Measurements from ENCODE around the gene ANXA6.
A peak's percentile ranks its signal among the peaks of the same experiment; 100 is the strongest.
"Not testable (repeated sequence)": the region's sequence is repeated elsewhere in the genome, so short reads cannot be mapped to it uniquely, and the experiment has no call there.

Gene ANXA6

DNA sequence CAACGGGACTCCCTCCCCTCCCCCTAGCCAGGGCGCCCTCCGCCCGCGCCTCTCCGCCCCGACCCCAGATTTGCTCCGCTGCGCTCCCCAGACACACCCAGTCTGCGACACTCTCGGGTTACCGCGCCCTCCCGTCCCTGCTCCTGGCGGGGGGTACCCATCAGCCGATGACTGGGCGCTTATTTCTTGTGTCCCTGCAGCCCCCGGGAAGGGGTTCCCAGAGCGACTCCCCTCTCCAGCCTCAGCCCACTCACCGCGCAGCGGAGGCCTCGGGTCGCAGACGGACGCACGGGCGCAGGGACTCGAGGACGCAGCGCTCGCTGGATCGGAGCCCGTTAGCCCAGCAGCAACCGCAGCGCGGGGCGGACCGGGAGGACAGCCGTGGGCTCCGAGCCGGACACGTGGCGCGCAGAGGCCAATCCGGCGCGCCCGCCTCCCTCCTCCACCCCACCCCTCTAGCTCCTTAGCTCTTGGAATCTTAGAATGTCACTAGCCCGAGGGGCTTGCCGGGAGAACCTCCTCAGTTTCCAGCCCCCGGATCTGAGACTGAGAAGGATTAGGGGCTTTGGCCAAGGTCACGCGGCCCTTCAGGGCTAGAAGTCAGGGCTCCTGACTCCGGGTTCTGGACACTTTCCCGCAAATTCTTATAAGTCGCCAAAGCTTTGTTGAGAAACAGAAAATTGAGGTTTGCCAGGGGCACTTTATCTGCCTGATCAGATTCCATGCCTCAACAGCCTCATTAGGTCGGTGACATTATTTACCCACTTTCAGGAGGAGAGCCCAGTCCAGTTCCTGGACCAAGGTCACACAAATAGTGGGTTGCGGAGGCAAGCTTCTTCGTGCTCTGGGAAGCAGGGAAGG lies at the start of gene ANXA6:
Gene ANXA6, minus strand, starts transcription at position 354 of the 861 bp plus-strand sequence. CDS start 9,878 bp downstream, outside the sequence.
- FAIRE-seq, result peak; percentile 89
- DNase-seq (ENCODE audit: extremely low spot score, insufficient read length, low read depth), result no peak

DNA sequence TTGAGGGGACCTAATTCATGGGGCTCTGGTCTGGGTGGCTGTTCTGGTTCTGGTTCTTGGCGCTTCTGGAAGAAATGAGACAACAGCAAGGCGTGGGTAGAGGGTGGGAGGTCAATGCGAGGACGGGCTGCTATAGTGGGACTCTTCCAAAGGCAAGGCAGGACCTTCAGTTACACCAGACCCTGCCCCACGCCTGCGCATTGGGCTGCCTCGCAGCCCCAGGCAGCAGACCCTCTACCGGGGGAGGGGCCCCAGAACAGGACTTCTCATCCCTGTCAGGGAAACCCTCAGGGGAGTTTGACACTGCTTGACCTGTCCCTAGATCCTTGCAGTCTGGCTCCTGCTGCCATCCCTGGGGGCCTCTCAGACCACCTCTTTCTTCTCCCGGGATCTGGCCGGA lies 47.8 kb upstream of the ANXA6 start:
- DNase-seq (ENCODE audit: extremely low spot score, insufficient read length, low read depth) (no peak), FAIRE-seq (no peak)

DNA sequence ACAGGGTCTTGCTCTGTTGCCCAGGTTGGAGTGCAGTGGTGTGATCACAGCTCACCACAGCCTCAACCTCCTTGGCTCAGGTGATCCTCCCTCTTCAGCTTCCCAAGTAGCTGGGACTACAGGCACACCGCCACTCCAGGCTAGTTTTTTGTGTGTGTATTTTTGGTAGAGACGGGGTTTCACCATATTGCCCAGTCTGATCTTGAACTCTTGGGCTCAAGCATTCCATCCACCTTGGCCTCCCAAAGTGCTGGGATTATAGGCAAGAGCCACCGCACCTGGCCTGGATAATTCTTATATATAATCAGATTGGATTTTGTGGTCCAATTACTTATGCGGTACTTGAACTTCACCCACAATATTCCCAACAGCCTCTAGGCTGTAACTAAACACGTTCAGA lies 46.5 kb upstream of the ANXA6 start:
- DNase-seq (ENCODE audit: extremely low spot score, insufficient read length, low read depth), result no peak
- FAIRE-seq, result no peak

DNA sequence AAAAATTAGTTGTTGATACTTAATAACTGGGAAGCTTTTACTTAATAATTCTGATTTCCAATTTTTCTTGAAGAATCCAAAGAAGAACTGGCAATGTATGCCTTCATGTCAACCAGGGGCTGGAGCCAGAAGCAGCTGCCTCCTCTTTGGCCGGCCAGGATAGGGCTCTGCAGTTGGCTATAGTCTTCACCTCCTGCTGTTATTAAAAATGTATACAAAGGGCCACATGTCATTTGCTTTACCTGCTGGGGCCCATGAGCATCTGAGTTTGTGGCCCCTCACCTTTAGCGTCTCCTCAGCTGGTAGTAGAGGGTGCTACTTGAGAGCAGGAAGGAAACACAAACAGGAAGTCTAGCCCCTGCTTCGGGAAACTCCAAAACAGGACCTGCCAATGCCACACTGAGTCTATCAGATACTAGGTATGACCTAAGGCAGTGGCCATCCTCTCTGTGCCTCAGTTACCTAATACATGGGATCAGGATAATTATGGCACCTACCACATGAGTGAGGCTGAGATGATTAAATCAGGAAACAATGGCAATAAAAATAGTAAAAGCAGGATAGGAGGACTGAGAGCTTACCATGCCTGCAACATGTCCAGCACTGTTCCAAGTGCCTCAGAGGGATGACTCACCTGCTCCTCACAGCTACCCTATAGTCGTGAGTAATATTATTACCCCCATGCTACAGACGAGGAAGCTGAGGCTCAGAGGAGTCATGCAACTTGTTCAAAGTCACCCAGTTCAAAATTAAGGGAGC lies 45.0 kb upstream of the ANXA6 start:
- DNase-seq (ENCODE audit: extremely low spot score, insufficient read length, low read depth) (no peak), FAIRE-seq (peak; percentile 26)

DNA sequence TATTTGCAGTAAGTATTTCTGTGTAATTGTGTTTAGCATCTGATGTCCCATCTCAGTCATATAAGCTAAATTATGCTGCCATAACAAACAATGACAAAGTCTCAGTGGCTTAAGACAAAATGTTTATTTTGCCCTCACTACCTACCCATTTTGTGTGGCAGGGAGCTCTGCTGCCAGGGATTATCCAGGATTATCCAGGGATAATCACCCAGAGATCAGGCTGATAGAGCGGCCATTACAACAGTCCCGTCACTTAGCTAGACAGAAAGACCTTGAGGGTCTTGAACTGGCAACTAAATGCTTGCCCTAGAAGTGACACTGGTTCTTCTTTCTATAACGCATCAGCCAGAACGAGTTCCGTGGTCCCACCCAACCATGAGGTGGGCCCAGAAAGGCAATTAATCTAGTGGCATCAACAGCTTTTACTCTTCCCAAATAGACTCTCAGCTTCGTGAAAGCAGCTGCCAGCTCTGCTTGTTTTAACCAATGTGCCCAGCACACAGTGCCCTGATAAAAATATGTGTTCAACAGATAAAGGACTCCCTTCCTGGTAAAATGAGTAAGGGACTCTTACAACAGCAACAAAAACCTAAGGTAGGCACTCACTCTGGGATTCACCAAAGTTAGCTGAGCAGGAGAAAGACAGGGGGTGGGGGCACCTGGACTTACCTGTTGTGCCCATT lies 43.5 kb upstream of the ANXA6 start:
- no peak for DNase-seq (ENCODE audit: extremely low spot score, insufficient read length, low read depth)
- no peak for FAIRE-seq

DNA sequence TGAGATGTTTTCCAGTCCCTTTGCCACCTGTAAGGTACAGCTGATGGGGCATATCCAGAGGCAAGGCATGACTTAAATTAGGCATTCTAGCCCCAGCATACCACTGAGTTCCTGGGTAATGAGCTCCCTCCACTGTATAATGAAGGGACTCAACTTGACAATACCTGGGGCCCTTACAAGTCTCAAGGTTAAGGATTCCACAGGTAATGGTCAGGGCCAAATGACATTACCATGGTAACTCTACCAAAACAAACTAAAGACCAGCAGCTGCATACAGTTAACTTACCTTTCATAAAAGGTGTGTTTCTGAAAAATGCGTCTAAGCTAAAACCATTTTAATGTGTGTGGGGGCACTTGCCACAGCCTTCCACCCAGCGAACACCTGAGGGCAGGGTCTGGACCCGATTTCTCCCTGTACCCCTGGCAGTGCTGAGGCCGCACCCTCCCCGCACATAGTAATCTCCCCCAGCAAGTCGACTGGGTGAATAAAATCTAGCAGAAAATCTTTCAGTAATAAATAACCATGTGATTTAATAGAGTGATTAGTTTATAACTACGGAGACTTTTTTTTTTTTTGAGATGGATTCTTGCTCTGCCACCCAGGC lies 42.1 kb upstream of the ANXA6 start:
- FAIRE-seq (no peak), DNase-seq (ENCODE audit: extremely low spot score, insufficient read length, low read depth) (no peak)

DNA sequence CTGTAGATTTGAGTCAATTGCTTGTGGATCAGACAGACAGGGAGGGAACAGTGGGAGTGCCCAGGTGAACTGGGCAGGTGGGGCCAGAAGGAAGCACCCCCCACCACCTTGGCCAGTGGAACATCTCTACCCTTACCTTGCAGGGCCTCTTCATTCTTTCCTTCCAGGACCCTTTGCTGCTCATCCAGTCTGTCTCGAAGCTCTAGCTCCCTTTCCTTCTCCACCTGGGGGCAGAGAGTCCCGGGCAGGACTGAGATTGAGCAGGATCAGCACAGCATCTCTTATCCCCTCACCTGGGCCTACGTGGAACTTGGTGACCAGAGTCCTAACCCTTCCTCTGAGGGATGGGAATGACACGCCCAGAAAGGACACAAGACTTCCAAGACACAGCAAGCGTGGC lies 41.3 kb upstream of the ANXA6 start:
- DNase-seq (ENCODE audit: extremely low spot score, insufficient read length, low read depth) (no peak), FAIRE-seq (no peak)

DNA sequence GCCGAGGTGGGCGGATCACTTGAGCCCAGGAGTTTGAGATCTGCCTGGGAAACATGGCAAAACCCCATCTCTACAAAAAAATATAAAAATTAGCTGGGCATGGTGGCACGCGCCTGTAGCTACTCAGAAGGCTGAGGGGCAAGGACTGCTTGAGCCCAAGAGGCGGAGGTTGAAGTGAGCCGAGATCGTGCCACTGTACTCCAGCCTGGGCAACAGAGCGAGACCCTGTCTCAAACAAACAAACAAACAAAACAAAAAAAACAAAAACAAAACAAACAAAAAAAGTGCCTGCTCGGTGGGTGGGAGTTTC lies 39.7 kb upstream of the ANXA6 start:
- FAIRE-seq; DNase-seq (ENCODE audit: extremely low spot score, insufficient read length, low read depth): not testable (repeated sequence)

DNA sequence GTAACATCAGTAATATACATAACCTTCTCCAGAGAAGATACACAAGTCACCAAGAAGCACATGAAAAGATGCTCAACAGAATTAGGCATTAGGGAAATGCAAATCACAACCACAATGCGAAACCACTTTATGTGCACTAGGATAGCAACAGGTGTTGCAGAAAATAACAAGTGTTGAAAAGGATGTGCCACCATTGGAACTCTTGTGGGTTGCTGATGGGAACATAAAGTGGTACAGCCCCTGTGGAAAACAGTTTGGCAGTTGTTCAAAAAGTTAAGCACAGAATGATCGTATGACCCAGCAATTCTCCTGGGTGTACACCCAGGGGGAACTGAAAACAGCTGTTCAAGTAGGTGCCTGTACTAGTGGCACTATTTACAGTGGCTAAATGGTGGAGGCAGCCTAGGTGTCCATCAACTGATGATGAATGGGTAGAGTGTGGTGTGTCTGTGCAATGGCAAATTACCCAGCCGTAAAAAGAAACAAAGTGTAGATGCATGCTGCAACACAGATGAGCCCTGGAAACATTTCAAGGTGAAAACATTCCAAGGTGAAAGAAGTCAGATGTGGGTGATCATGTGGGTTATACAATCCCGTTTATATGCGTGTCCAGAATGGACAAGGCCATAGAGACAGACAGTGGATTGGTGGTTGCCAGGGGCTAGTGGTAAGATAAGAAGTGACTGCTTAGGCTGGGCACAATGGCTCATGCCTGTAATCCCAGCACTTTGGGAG lies 39.1 kb upstream of the ANXA6 start:
- DNase-seq (ENCODE audit: extremely low spot score, insufficient read length, low read depth) (no peak), FAIRE-seq (peak; percentile 96)

DNA sequence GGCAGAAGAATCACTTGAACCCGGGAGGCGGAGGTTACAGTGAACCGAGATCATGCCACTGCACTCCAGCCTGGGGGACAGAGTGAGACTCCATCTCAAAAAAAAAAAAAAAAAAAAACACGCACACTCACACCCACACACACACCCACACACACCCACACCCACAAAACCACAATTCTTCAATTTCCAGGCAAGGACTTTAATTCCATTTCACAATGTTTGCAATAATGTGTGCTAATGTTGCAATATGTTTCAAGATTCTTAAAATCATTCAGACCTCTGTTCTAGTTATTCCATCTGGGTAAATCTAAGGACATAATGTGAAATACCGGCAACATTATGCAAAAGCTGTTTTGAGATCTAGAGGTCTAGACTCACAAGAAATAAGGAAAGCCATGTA lies 38.0 kb upstream of the ANXA6 start:
- FAIRE-seq, result no peak
- no peak for DNase-seq (ENCODE audit: extremely low spot score, insufficient read length, low read depth)

DNA sequence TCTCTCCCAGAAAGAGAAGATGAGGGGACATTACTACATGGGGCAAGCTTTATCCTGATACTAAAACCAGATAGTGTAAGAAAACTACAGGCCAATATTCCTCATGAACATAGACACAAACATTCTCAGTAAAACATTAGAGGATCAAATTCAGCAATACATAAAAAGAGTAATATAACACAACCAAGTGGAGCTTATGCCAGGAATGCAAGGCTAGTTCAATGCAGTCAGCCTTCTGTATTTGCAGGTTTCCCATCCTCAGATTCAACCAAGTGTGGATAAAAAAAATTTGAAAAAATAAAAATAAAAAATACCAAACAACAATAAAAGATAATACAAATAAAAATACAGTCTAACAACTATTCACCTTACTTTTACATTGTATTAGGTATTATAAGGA lies 35.0 kb upstream of the ANXA6 start:
- FAIRE-seq, result peak; percentile 59
- no peak for DNase-seq (ENCODE audit: extremely low spot score, insufficient read length, low read depth)

DNA sequence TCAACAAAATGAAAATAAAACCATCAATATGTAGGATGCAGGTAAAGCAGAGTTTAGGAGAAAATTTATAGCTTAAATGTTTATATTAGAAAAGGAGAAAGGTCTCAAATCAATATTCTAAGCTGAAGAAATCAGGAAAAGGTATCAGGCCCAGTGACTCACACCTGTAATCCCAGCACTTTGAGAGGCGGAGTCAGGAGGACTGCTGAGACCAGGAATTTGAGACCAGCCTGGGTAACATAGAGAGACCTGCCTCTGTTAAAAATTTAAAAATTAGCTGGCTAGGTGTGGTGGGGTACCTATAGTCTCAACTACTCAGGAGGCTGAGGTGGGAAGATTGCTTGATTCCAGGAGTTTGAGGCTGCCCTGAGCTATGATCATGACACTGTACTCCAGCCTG lies 34.1 kb upstream of the ANXA6 start:
- DNase-seq (ENCODE audit: extremely low spot score, insufficient read length, low read depth), result no peak
- FAIRE-seq, result no peak

DNA sequence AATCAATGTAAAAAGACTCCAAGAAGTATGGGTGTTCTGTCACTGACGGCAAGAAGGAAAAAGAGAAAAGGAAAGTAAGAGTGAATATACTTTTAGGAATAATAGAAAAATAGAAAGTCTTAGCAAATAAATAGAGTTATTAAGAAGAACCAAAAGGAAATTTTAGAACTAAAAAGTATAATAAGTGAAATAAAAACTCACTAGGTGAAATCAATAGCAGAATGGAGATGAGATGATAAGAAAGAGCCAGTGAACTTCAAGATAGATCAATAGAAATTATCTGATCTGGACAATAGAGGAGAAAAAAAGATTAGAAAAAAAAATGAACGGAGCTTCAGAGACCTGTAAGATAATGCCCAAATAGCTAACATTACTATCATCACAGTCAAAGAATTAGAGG lies 31.6 kb upstream of the ANXA6 start:
- no peak for DNase-seq (ENCODE audit: extremely low spot score, insufficient read length, low read depth)
- no peak for FAIRE-seq

DNA sequence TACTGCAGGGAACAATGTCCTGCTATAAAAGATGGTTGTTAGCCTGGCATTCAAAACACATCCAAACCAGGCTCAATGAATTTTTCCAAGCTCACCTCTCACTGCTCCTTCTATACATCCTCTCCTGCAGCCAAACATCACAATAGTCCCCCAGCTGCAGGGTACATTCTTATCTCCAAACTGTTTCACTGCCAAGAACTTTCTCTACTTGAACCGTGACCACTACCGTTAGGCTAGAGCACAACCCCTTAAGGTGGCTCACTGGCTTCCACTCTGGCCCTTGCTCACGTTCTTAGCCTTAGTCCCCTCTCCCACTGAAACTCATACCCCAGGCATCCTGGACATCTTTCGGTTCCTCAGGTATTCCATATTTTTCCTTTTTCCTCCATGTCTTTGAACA lies 29.0 kb upstream of the ANXA6 start:
- DNase-seq (ENCODE audit: extremely low spot score, insufficient read length, low read depth) (no peak), FAIRE-seq (no peak)

DNA sequence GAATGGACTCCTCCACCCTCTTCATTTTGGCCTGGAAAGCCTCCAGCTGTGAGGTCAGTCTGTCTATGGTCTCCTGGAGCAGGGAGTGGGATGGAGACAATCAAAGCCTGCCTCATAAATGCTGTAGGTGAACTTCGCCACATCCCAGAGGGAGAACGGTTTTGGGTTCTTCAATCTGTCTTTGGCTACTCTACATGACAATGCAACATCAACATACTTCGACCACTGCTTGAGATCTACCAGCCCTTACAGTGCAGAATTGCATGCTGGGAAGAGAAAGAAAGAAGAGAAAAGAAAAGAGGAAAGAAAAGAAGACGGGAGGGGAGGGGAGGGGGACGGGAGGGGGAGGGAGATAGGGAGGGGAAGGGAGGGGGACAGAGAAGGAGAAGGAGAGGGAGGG lies 28.5 kb upstream of the ANXA6 start:
- FAIRE-seq (no peak), DNase-seq (ENCODE audit: extremely low spot score, insufficient read length, low read depth) (no peak)

DNA sequence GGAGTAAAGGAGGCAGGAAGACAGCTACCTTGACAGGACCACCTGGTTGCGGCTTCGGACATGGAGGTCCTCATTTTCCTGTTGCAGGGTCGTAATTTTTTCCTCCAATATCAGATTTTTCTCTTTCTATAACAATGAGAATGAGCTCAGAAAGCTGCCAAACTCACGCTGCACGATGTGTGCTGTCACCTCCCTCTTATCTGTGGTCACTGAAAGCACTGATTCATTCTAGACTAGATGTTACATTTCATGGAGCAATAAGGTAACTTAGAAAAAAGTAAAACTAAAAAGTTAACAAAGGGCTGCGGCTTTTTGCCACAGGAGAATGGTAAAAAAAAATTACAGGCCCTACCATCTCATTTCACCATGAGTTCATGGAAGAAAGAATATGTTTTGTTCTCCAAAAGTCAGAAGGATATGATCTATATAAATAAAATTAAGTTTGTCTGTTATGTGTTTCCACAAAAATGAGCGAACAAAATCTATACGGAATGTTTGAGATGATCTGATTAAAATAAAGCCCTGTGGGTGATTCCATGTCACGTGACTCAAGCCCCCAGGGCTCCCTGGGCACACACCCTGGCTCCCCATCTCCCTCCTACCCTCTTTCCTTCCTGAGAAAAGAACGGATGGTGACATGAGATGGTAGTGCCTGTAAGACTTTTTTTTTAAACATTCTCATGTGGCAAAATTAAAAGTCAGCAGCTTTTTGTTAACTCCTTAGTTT lies 26.9 kb upstream of the ANXA6 start:
- DNase-seq (ENCODE audit: extremely low spot score, insufficient read length, low read depth) (no peak), FAIRE-seq (no peak)

DNA sequence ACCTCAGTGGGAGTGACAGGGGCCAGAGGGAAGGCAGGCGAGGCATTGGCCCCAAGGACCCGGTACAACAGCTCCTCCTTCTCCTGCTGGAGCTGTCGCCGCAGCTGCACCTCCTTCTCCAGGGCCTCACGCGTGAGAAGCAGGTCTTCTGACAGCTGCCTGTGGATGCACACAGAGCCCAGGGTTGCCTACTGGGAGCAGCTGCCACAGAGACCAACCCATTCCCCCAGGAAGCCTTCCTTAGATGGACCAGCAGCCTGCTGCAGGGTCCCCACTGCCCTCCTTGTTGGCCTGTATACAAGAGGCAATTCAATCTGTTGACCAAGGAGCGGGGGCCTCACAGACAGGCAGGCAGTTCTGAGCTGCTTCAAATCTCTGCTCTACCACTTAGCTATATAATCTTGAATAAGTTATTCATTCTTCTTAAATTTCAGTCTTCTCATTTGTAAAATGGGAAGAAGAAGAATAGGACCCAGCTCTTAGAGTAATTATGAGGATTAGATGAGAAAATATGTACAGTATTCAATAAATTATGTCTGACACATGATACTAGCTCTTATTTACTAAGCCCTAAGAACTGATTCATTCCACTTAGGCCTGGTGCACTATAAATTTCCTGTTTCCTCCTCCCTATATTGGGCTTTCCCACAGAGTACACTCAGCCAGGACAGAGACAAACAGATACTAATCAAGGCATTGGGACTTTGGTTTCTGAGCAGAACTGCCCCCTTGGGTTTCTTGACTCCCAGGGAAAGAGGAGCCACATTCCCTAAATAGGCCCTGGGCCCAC lies 26.1 kb upstream of the ANXA6 start:
- no peak for DNase-seq (ENCODE audit: extremely low spot score, insufficient read length, low read depth)

DNA sequence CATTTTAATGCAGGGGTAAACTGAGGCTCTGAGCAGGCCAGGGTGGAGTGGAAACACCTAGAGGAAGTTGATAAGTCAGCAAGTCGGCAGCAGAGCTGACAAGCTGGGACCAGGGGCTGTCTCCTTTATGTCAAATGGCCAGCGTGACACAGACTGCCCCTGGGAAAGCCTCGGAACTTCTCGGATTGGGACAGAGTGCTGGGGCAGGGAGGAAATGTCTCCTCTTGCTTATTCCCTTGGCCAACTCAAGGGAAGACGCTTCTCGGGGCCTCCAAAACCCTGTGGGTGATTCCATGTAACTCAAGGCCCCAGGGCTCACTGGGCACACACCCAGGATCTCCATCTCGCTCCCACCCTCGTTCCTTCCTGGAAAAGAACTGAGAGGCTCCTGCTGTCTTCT lies 25.4 kb upstream of the ANXA6 start:
- no peak for DNase-seq (ENCODE audit: extremely low spot score, insufficient read length, low read depth)
- no peak for FAIRE-seq

More for the DNA sequence above, 26.1 kb upstream of the ANXA6 start:
- FAIRE-seq, result no peak

DNA sequence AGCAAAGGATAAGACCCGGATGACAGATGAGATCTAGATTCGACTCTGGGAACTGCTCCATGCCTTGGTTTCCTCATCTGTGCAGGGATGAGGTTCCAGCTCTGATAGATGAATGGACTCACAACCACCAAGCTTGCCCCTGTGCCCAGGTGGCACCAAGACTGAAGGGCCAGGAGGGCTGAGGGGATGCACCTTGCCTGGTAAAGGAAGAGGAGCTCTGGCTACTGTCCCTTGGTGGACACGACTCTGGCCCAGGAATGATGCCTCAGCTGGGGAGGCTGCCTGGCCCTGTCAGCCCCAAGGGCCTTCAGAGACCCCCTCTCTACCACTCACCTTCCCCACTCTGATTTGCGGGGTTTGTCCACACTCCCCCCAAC lies 24.9 kb upstream of the ANXA6 start:
- FAIRE-seq, result no peak

More for the DNA sequence above, 24.9 kb upstream of the ANXA6 start:
- DNase-seq (ENCODE audit: extremely low spot score, insufficient read length, low read depth), result no peak
